Mesodermal cell (in vitro differentiated cells): Measurements from ENCODE around the gene UTP4.

ENCODE experiments used
- H3K27ac ChIP-seq: 2 replicates; pipeline ENCODE4 v1.7.0; 2013; ENCODE audit warnings: mild to moderate bottlenecking, low read depth, low read length, moderate library complexity; ENCODE audit not compliant: severe bottlenecking
- H3K36me3 ChIP-seq: 2 replicates; pipeline ENCODE4 v1.7.1; 2013; ENCODE audit warnings: mild to moderate bottlenecking, low read length, moderate library complexity; ENCODE audit not compliant: control insufficient read depth, insufficient read depth
- H3K4me1 ChIP-seq: one replicate; pipeline ENCODE4 v1.7.1; 2013; ENCODE audit warnings: mild to moderate bottlenecking, low read length; ENCODE audit not compliant: insufficient read depth, control insufficient read depth, poor library complexity, severe bottlenecking
- H3K4me3 ChIP-seq: 2 replicates; pipeline ENCODE4 v1.7.0; 2013; ENCODE audit warnings: low read length, control low read depth, mild to moderate bottlenecking; ENCODE audit not compliant: insufficient read depth, poor library complexity, severe bottlenecking; ENCODE audit errors: extremely low read depth
- H3K9me3 ChIP-seq: 2 replicates; pipeline ENCODE4 v1.7.1; 2013; ENCODE audit warnings: mild to moderate bottlenecking, low read length, moderate library complexity; ENCODE audit not compliant: control insufficient read depth
- WGBS, 2 experiments: methylation state at CpG; one replicate each; pipeline ENCODE4 v1.1.5; 2013; ENCODE audit warnings: missing lambda C conversion rate in 2 of 2; ENCODE audit not compliant: insufficient coverage in 2 of 2; 5-methylcytosine and 5-hydroxymethylcytosine counted together

Gene UTP4

GRCh38 chr16:69182730-69183416 is 50.4 kb downstream of the UTP4 start:
- Histone ChIP-seq H3K27ac (no peak overlapping the region), H3K4me1 (peaks cover 3% of the 10 kb centered on the region), H3K36me3 (no peaks in the 10 kb centered on the region), H3K9me3 (no peaks in the 10 kb centered on the region), H3K4me3 (no peak overlapping the region)
- WGBS, 2 experiments, result 81 to 88% methylated on average over 8 of the region's 10 CpGs

- Histone ChIP-seq H3K27ac (peak within 1 kb of the TSS; percentile 69), H3K4me1 (peaks cover 14% of the 10 kb centered on the region), H3K36me3 (peaks cover 7% of the 10 kb centered on the region), H3K4me3 (peak within 1 kb of the TSS; percentile 64), H3K9me3 (no peaks in the 10 kb centered on the region)
- WGBS, 2 experiments, result 4% methylated on average over 53 to 54 of the region's 69 CpGs
These were observed 54.4 kb downstream of the UTP4 start, which contains the start of gene SNTB2 for GRCh38 chr16:69186642-69187445. Gene SNTB2, plus strand, starts transcription at chr16:69187164. Its CDS starts 3 bp downstream, at chr16:69187167.

- Histone ChIP-seq H3K4me3 (peak overlapping the region; percentile 64), H3K36me3 (peaks cover 7% of the 10 kb centered on the region), H3K27ac (peak overlapping the region; percentile 33), H3K4me1 (peaks cover 19% of the 10 kb centered on the region), H3K9me3 (no peaks in the 10 kb centered on the region)
- 0% methylated on average over 52 to 56 of the region's 76 CpGs for WGBS, 2 experiments
These were observed 55.2 kb downstream of the UTP4 start for GRCh38 chr16:69187446-69188235.

- 0% methylated on average over 1 to 2 of the region's 5 CpGs for WGBS, 2 experiments
- no peaks in the 10 kb centered on the region for H3K9me3 ChIP-seq
- peaks cover 7% of the 10 kb centered on the region for H3K36me3 ChIP-seq
- peak overlapping the region; percentile 33 for H3K27ac ChIP-seq
- peak overlapping the region; percentile 64 for H3K4me3 ChIP-seq
- H3K4me1 ChIP-seq, result peaks cover 19% of the 10 kb centered on the region
These were observed 55.7 kb downstream of the UTP4 start for GRCh38 chr16:69188236-69188549.

- Histone ChIP-seq H3K4me3 (peak overlapping the region; percentile 64), H3K36me3 (peaks cover 7% of the 10 kb centered on the region), H3K9me3 (no peaks in the 10 kb centered on the region), H3K4me1 (peaks cover 17% of the 10 kb centered on the region), H3K27ac (no peak overlapping the region)
- WGBS, 2 experiments, result 36 to 47% methylated on average over 3 to 5 of the region's 5 CpGs
These were observed 56.3 kb downstream of the UTP4 start for GRCh38 chr16:69188716-69189115.

GRCh38 chr16:69190046-69190588 is 57.7 kb downstream of the UTP4 start:
- Histone ChIP-seq H3K36me3 (peaks cover 7% of the 10 kb centered on the region), H3K9me3 (no peaks in the 10 kb centered on the region), H3K4me3 (no peak overlapping the region), H3K27ac (no peak overlapping the region), H3K4me1 (peaks cover 16% of the 10 kb centered on the region)
- WGBS, 2 experiments, result 90 to 100% methylated on average over 2 of the region's 2 CpGs

GRCh38 chr16:69190598-69190997 is 58.1 kb downstream of the UTP4 start:
- WGBS, 2 experiments, result 88 to 95% methylated on average over 3 of the region's 3 CpGs
- H3K4me3 ChIP-seq, result no peak overlapping the region
- H3K27ac ChIP-seq, result no peak overlapping the region
- H3K4me1 ChIP-seq, result peaks cover 16% of the 10 kb centered on the region
- H3K9me3 ChIP-seq, result no peaks in the 10 kb centered on the region
- H3K36me3 ChIP-seq, result peaks cover 7% of the 10 kb centered on the region

- Histone ChIP-seq H3K9me3 (no peaks in the 10 kb centered on the region), H3K36me3 (peaks cover 7% of the 10 kb centered on the region), H3K27ac (no peak overlapping the region), H3K4me3 (no peak overlapping the region), H3K4me1 (peaks cover 16% of the 10 kb centered on the region)
- 82 to 100% methylated on average over 1 of the region's 2 CpGs for WGBS, 2 experiments
These were observed 58.7 kb downstream of the UTP4 start for GRCh38 chr16:69191136-69191535.

GRCh38 chr16:69193855-69194254 is 61.4 kb downstream of the UTP4 start:
- H3K9me3 ChIP-seq, result no peaks in the 10 kb centered on the region
- H3K27ac ChIP-seq, result no peak overlapping the region
- H3K36me3 ChIP-seq, result peaks cover 7% of the 10 kb centered on the region
- no peak overlapping the region for H3K4me3 ChIP-seq
- peaks cover 11% of the 10 kb centered on the region for H3K4me1 ChIP-seq

- H3K9me3 ChIP-seq, result no peaks in the 10 kb centered on the region
- H3K27ac ChIP-seq, result no peak overlapping the region
- peaks cover 7% of the 10 kb centered on the region for H3K36me3 ChIP-seq
- peaks cover 5% of the 10 kb centered on the region for H3K4me1 ChIP-seq
- no peak overlapping the region for H3K4me3 ChIP-seq
These were observed 62.0 kb downstream of the UTP4 start for GRCh38 chr16:69194488-69194887.
